Measurements from ENCODE around the gene BCL2. TPM values are rescaled to one million over a fixed set of nuclear protein-coding genes. Genes with fewer than 3 reads are reported as not detected.

Gene BCL2
- total RNA-seq, 1 experiment from 2014 or later = 2.6 TPM

DNA sequence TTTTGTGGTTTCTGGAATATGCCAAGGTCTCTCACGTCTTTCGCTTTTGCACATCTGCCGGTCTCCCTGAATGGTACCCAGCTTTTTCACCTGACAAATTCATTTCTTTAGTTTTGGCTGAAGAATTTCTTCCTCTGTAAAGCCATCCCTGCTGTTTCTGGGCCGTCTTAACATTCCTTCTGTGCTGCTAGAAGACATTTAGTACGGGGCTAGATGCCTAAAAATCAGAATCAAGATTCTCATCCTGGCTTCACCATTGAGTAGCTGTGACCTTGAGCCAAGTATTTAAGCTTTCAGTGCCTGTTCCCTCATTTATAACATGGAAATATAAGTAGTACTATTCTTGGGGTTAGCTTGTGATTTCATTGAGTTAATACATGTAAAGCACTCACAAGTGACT lies 6.4 kb upstream of the BCL2 start:
- ChIA-PET CTCF (interaction anchor here (1.4 to 3.5 kb wide), 2 partner anchors 304 to 309 kb away, joined by 3 to 13 read pairs; no protein-coding TSS in a partner anchor), POLR2A (no interaction called here)
- TF ChIP-seq, protein P1, sequence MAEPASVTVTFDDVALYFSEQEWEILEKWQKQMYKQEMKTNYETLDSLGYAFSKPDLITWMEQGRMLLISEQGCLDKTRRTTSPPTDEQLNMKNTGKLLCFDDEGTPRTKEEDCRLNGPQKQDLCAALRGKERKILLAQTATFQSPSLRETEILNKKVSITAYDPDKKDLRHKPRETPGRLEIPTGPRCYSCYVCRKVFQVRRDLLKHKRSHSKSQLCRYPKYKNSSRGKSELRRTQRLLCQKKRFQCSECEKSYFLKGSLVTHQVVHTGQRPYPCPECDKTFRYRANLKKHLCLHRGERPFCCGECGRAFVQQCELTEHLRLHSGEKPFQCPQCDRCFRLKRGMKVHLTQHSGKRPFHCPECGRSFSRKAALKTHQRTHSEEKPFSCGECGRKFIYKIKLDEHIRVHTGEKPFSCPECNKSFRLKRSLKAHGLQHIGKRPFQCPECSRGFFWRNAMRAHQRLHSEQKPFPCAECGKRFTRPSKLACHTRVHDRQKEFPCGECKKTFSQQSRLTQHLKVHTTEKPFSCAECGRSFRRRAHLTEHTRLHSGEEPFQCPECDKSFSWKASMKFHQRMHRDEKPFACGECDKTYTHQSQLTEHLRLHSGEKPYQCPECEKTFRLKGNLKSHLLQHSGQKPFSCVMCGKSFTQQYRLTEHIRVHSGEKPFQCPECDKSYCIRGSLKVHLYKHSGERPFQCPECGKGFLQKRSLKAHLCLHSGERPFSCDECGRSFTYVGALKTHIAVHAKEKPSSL (CRISPR knock-in tag; conservative IDR thresholded peaks at IDR 0.05) = no peak
- no peak for TF ChIP-seq USF2 (CRISPR knock-in tag; IDR thresholded peaks at IDR 0.05)
- no peak for TF ChIP-seq ZNF232 (CRISPR knock-in tag; IDR thresholded peaks at IDR 0.05)
- TF ChIP-seq, protein P2, sequence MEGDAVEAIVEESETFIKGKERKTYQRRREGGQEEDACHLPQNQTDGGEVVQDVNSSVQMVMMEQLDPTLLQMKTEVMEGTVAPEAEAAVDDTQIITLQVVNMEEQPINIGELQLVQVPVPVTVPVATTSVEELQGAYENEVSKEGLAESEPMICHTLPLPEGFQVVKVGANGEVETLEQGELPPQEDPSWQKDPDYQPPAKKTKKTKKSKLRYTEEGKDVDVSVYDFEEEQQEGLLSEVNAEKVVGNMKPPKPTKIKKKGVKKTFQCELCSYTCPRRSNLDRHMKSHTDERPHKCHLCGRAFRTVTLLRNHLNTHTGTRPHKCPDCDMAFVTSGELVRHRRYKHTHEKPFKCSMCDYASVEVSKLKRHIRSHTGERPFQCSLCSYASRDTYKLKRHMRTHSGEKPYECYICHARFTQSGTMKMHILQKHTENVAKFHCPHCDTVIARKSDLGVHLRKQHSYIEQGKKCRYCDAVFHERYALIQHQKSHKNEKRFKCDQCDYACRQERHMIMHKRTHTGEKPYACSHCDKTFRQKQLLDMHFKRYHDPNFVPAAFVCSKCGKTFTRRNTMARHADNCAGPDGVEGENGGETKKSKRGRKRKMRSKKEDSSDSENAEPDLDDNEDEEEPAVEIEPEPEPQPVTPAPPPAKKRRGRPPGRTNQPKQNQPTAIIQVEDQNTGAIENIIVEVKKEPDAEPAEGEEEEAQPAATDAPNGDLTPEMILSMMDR (IDR thresholded peaks at IDR 0.05) = no peak
- TF ChIP-seq NFE2L1 (CRISPR knock-in tag; IDR thresholded peaks at IDR 0.05) = no peak
- TF ChIP-seq, protein P3, sequence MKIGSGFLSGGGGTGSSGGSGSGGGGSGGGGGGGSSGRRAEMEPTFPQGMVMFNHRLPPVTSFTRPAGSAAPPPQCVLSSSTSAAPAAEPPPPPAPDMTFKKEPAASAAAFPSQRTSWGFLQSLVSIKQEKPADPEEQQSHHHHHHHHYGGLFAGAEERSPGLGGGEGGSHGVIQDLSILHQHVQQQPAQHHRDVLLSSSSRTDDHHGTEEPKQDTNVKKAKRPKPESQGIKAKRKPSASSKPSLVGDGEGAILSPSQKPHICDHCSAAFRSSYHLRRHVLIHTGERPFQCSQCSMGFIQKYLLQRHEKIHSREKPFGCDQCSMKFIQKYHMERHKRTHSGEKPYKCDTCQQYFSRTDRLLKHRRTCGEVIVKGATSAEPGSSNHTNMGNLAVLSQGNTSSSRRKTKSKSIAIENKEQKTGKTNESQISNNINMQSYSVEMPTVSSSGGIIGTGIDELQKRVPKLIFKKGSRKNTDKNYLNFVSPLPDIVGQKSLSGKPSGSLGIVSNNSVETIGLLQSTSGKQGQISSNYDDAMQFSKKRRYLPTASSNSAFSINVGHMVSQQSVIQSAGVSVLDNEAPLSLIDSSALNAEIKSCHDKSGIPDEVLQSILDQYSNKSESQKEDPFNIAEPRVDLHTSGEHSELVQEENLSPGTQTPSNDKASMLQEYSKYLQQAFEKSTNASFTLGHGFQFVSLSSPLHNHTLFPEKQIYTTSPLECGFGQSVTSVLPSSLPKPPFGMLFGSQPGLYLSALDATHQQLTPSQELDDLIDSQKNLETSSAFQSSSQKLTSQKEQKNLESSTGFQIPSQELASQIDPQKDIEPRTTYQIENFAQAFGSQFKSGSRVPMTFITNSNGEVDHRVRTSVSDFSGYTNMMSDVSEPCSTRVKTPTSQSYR (CRISPR knock-in tag; IDR thresholded peaks at IDR 0.05) = no peak
- TF ChIP-seq IRF2 (CRISPR knock-in tag; IDR thresholded peaks at IDR 0.05; ENCODE audit: borderline replicate concordance, low read depth) = no peak
- no peak for TF ChIP-seq RELA (CRISPR knock-in tag; IDR thresholded peaks at IDR 0.05; ENCODE audit: borderline replicate concordance)
- TF ChIP-seq ZMAT4 (CRISPR knock-in tag; IDR thresholded peaks at IDR 0.05) = no peak
- TF ChIP-seq ATF2 (CRISPR knock-in tag; IDR thresholded peaks at IDR 0.05; ENCODE audit: borderline replicate concordance, low read depth) = no peak
- TF ChIP-seq, protein P4, sequence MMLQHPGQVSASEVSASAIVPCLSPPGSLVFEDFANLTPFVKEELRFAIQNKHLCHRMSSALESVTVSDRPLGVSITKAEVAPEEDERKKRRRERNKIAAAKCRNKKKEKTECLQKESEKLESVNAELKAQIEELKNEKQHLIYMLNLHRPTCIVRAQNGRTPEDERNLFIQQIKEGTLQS (CRISPR knock-in tag; conservative IDR thresholded peaks at IDR 0.05) = no peak
- no peak for TF ChIP-seq ATF1 (CRISPR knock-in tag; IDR thresholded peaks at IDR 0.05)
- TF ChIP-seq IRF1 (CRISPR knock-in tag; IDR thresholded peaks at IDR 0.05) = no peak
- TF ChIP-seq ZBTB21 (CRISPR knock-in tag; IDR thresholded peaks at IDR 0.05; ENCODE audit: borderline replicate concordance) = no peak
- TF ChIP-seq, protein P5, sequence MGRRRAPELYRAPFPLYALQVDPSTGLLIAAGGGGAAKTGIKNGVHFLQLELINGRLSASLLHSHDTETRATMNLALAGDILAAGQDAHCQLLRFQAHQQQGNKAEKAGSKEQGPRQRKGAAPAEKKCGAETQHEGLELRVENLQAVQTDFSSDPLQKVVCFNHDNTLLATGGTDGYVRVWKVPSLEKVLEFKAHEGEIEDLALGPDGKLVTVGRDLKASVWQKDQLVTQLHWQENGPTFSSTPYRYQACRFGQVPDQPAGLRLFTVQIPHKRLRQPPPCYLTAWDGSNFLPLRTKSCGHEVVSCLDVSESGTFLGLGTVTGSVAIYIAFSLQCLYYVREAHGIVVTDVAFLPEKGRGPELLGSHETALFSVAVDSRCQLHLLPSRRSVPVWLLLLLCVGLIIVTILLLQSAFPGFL (CRISPR knock-in tag; IDR thresholded peaks at IDR 0.05; ENCODE audit: borderline replicate concordance) = no peak
- TF ChIP-seq SMAD4 (CRISPR knock-in tag; IDR thresholded peaks at IDR 0.05) = no peak
- no peak for TF ChIP-seq GABPB1 (CRISPR knock-in tag; IDR thresholded peaks at IDR 0.05)
- no peak for TF ChIP-seq NFATC4 (CRISPR knock-in tag; IDR thresholded peaks at IDR 0.05)
- TF ChIP-seq ATF6 (CRISPR knock-in tag; IDR thresholded peaks at IDR 0.05) = no peak
- TF ChIP-seq TP53 (CRISPR knock-in tag; IDR thresholded peaks at IDR 0.05) = no peak
- Mint-ChIP-seq H3K36me3 (peaks cover 2% of the 10 kb centered on the region), H3K9me3 (no peaks in the 10 kb centered on the region), H3K27ac (no peak overlapping the region), H3K27me3 (ENCODE audit: low read depth) (peaks cover 4% of the 10 kb centered on the region; the same call in 1 of the 2 replicates), H3K4me1 (peaks cover 10% of the 10 kb centered on the region), H3K4me3 (no peak overlapping the region)
- DNase-seq (ENCODE audit: low spot score) = no peak
- ATAC-seq = no peak
